Loucy (cell line): ENCODE measurements around the gene FZD2.

Experiments used
- H2AFZ ChIP-seq: fragments of 200-600 bp; sonication (generic); 2 replicates; pipeline ENCODE4 v1.6.0; 2016; ENCODE audit warnings: antibody characterized with exemption, mild to moderate bottlenecking, low read length, moderate library complexity
- H3F3A ChIP-seq: fragments of 200-600 bp; 2 replicates; pipeline ENCODE4 v1.6.0; 2016; ENCODE audit warnings: antibody characterized with exemption, low read depth, mild to moderate bottlenecking
- H3K27me3 ChIP-seq: fragments of 200-600 bp; sonication (generic); 2 replicates; pipeline ENCODE4 v1.6.1; 2014; ENCODE audit warnings: low read length, mild to moderate bottlenecking; ENCODE audit not compliant: insufficient read depth, poor library complexity, severe bottlenecking
- H3K36me3 ChIP-seq: fragments of 200-600 bp; sonication (generic); 2 replicates; pipeline ENCODE4 v1.6.1; 2016; ENCODE audit warnings: low read length; ENCODE audit not compliant: insufficient read depth
- H3K4me1 ChIP-seq: fragments of 200-600 bp; sonication (generic); 2 replicates; pipeline ENCODE4 v1.5.1; 2014; ENCODE audit warnings: low read length, mild to moderate bottlenecking; ENCODE audit not compliant: insufficient read depth, poor library complexity, severe bottlenecking
- H3K4me2 ChIP-seq: fragments of 200-600 bp; sonication (generic); 2 replicates; pipeline ENCODE4 v1.6.0; 2014; ENCODE audit warnings: antibody characterized with exemption, low read length, low read depth, mild to moderate bottlenecking; ENCODE audit not compliant: poor library complexity, severe bottlenecking
- H3K4me3 ChIP-seq: fragments of 200-600 bp; sonication (generic); 2 replicates; pipeline ENCODE4 v1.5.1; 2014; ENCODE audit warnings: low read length, mild to moderate bottlenecking, mixed read lengths; ENCODE audit not compliant: poor library complexity, severe bottlenecking
- H3K79me2 ChIP-seq: fragments of 200-600 bp; sonication (generic); 2 replicates; pipeline ENCODE4 v1.6.1; 2014; ENCODE audit warnings: low read length; ENCODE audit not compliant: insufficient read depth
- H3K9ac ChIP-seq: fragments of 200-600 bp; sonication (generic); 2 replicates; pipeline ENCODE4 v1.6.0; 2014; ENCODE audit warnings: mild to moderate bottlenecking, low read depth, low read length, moderate library complexity; ENCODE audit not compliant: poor library complexity, severe bottlenecking
- H3K9me2 ChIP-seq: fragments of 200-600 bp; sonication (generic); replicated peaks from 2 replicates; pipeline ENCODE4 v1.6.1; 2016; ENCODE audit warnings: low read depth, low read length, mixed read lengths
- H3K9me3 ChIP-seq: fragments of 200-600 bp; sonication (generic); 2 replicates; pipeline ENCODE4 v1.6.1; 2014; ENCODE audit warnings: mild to moderate bottlenecking, antibody characterized with exemption, low read length, low read depth; ENCODE audit not compliant: insufficient read depth
- H4K20me1 ChIP-seq: fragments of 200-600 bp; sonication (generic); 2 replicates; pipeline ENCODE4 v1.6.0; 2014; ENCODE audit warnings: antibody characterized with exemption, low read length, mild to moderate bottlenecking; ENCODE audit not compliant: insufficient read depth, poor library complexity, severe bottlenecking
- CTCF ChIP-seq: fragments of 200-600 bp; sonication (generic); conservative IDR thresholded peaks from 2 replicates; pipeline ENCODE4 v1.5.1; 2014; ENCODE audit warnings: mild to moderate bottlenecking, antibody characterized with exemption, low read length
- EZH2phosphoT487 ChIP-seq: fragments of 200-600 bp; IDR thresholded peaks from 2 replicates; pipeline ENCODE4 v1.6.1; 2018; ENCODE audit warnings: antibody characterized with exemption, mild to moderate bottlenecking, moderate library complexity, borderline replicate concordance

FZD2 gene

GRCh38 chr17:44578947-44579346 is 21.7 kb downstream of the FZD2 start:
- Histone ChIP-seq H3K9me3 (no peaks in the 10 kb centered on the region), H2AFZ (no peak overlapping the region), H3K79me2 (no peaks in the 10 kb centered on the region), H3K9me2 (no peaks in the 10 kb centered on the region), H3K36me3 (no peaks in the 10 kb centered on the region), H3K4me1 (no peaks in the 10 kb centered on the region), H3K4me2 (no peak overlapping the region), H3F3A (no peaks in the 10 kb centered on the region), H3K9ac (no peak overlapping the region), H3K4me3 (no peak overlapping the region), H4K20me1 (no peaks in the 10 kb centered on the region), H3K27me3 (no peaks in the 10 kb centered on the region)
- TF ChIP-seq EZH2phosphoT487 (no peak), CTCF (no peak)

GRCh38 chr17:44581868-44582267 is 24.6 kb downstream of the FZD2 start:
- no peak overlapping the region for H3K4me2 ChIP-seq
- H3K9me2 ChIP-seq = no peaks in the 10 kb centered on the region
- H3K36me3 ChIP-seq = no peaks in the 10 kb centered on the region
- no peak overlapping the region for H3K9ac ChIP-seq
- no peaks in the 10 kb centered on the region for H3K9me3 ChIP-seq
- peak; percentile 42 for TF ChIP-seq CTCF
- TF ChIP-seq EZH2phosphoT487 = no peak
- no peaks in the 10 kb centered on the region for H3K4me1 ChIP-seq
- no peaks in the 10 kb centered on the region for H4K20me1 ChIP-seq
- no peaks in the 10 kb centered on the region for H3F3A ChIP-seq
- no peaks in the 10 kb centered on the region for H3K79me2 ChIP-seq
- no peak overlapping the region for H3K4me3 ChIP-seq
- H2AFZ ChIP-seq = no peak overlapping the region
- no peaks in the 10 kb centered on the region for H3K27me3 ChIP-seq

GRCh38 chr17:44584443-44584842 is 27.2 kb downstream of the FZD2 start:
- TF ChIP-seq EZH2phosphoT487 = no peak
- TF ChIP-seq CTCF = no peak
- Histone ChIP-seq H3K9me2 (no peaks in the 10 kb centered on the region), H3K27me3 (no peaks in the 10 kb centered on the region), H3K79me2 (no peaks in the 10 kb centered on the region), H2AFZ (no peak overlapping the region), H3K9me3 (no peaks in the 10 kb centered on the region), H3K9ac (no peak overlapping the region), H3K4me3 (no peak overlapping the region), H4K20me1 (no peaks in the 10 kb centered on the region), H3K36me3 (no peaks in the 10 kb centered on the region), H3F3A (no peaks in the 10 kb centered on the region), H3K4me2 (no peak overlapping the region), H3K4me1 (no peaks in the 10 kb centered on the region)
